Activated CD8-positive, alpha-beta memory T cell treated with anti-CD3 and anti-CD28 coated beads, Interleukin-2, amount 10 ng/mL, durations not matched to agents 7 days and 5 days (primary cell): Measurements from ENCODE around the gene MIEN1. TPM values are rescaled to one million over a fixed set of nuclear protein-coding genes. Genes with fewer than 3 reads are reported as not detected.
"Not testable (repeated sequence)": the region's sequence is repeated elsewhere in the genome, so short reads cannot be mapped to it uniquely, and the experiment has no call there.

Source experiments
- ATAC-seq: fragments of 150-1000 bp; cut with Tn5 transposase; one replicate; pipeline ENCODE4 v1.10.0; 2021; ENCODE audit warnings: moderate library complexity
- CTCF ChIA-PET: fragments of 350-600 bp; sonication (Branson Sonifier 250); formaldehyde crosslinking; loops from one replicate; lab custom pipeline; 2021; ENCODE audit warnings: antibody characterized with exemption; lab: Charles Lee
- DNase-seq: peaks from one replicate; pipeline ENCODE4 v3.0.0-alpha.2; 2020
- H3K27ac Mint-ChIP-seq: one replicate; pipeline ENCODE4 v1.8.0; 2021; ENCODE audit warnings: mild to moderate bottlenecking, mixed read lengths
- H3K27me3 Mint-ChIP-seq: one replicate; pipeline ENCODE4 v1.8.0; 2021; ENCODE audit warnings: mixed read lengths
- H3K36me3 Mint-ChIP-seq: one replicate; pipeline ENCODE4 v1.8.0; 2021; ENCODE audit warnings: mild to moderate bottlenecking, mixed read lengths
- H3K4me1 Mint-ChIP-seq: one replicate; pipeline ENCODE4 v1.8.0; 2021; ENCODE audit warnings: mixed read lengths
- H3K4me3 Mint-ChIP-seq: one replicate; pipeline ENCODE4 v1.8.0; 2021; ENCODE audit warnings: mild to moderate bottlenecking, moderate library complexity, mixed read lengths
- H3K9me3 Mint-ChIP-seq: one replicate; pipeline ENCODE4 v1.8.0; 2022; ENCODE audit warnings: low read depth, mixed read lengths
- total RNA-seq, 2 experiments: library from RNA; stranded (reverse); gene quantifications; one replicate each; pipeline ENCODE4 v1.2.3, GENCODE V29; 2021

Gene MIEN1
- total RNA-seq, 2 experiments from 2014 or later: 45.9 to 46.8 TPM

DNA sequence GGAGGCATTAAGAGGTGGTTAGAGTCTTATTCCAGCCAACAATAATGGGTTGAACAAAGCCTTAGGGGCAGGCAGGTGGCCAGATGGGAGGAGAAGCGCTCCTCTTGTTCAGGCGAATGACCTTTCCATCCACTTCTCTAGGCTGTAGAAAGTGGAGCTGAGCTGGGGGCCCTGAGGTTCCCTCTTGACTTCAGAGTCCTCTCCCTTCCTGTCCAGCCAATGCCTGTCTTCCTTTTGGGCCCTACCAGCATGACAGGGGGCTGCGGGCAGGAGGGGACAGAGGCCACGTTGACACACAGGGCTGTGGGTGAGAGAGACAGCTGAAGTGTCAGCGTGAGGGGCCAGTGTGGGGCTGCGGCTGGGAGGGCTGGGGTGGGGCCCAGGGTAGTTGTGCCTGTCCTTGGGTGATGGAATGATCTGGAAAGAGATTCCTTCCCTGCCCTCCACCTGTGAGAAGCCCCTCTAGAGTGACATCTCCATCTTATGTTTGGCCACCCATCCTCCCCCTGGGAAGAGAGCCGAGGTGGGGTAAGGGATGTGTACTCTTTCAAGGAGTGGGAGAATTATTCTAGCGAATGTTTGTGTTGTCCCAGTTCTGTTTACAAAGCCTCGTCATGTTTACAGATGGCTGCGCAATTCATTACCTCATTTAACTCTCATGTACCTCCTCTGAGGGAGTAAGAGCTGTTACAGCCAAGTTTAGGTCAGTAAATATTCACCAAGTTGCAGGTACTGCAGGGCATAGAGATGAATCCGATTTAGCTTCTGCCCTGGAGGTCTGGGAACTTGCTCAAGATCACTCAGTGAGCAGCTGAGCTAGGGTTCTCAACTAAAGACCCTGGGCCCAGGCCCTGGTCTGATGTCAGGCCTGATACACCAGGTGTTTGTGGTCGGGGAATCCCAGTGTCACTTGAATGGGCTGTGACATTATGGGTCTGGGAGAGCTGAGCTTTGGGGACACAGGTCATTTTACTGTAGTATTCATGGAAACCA is 27.1 kb downstream of the MIEN1 start:
- H3K36me3 Mint-ChIP-seq: no peaks in the 10 kb centered on the region
- no peak for DNase-seq
- no peak overlapping the region for H3K27ac Mint-ChIP-seq
- peaks cover 21% of the 10 kb centered on the region for H3K4me1 Mint-ChIP-seq
- peaks cover 42% of the 10 kb centered on the region for H3K27me3 Mint-ChIP-seq
- CTCF ChIA-PET: no interaction called here
- H3K4me3 Mint-ChIP-seq: no peak overlapping the region
- no peaks in the 10 kb centered on the region for H3K9me3 Mint-ChIP-seq
- ATAC-seq: no peak

DNA sequence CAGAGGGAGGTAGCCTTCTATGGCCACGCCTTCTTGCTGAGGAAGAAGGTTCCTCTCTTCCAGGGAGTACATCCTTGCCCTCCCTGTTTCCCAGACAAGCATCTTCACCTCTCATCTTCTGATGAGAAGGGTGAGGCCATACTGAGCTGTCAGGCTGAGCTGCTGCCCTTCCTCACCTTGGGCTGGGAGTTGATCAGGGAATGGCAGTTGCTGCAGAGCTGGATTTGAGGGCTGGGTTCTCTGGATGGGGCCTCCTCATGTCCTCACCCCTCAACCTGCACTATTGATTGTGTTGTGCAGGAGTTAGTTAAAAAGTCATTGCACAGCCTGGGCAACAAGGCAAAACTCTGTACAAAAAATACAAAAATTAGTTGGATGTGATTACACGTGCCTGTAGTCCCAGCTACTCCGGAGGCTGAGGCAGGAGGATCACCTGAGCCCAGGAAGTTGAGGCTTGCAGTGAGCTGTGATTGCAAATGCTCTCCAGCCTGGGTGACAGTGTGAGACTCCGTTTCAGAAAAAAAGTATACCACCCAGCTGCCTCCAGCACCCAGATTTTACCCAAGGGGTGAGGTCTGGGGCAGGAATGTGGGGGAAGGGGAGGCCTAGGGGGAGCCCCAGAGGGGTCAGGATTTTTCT is 28.4 kb downstream of the MIEN1 start:
- Mint-ChIP-seq H3K36me3 (no peaks in the 10 kb centered on the region), H3K4me3 (no peak overlapping the region), H3K9me3 (no peaks in the 10 kb centered on the region), H3K4me1 (peaks cover 14% of the 10 kb centered on the region), H3K27ac (no peak overlapping the region), H3K27me3 (peaks cover 45% of the 10 kb centered on the region)
- ATAC-seq (no peak), DNase-seq (no peak)
- CTCF ChIA-PET: no interaction called here

DNA sequence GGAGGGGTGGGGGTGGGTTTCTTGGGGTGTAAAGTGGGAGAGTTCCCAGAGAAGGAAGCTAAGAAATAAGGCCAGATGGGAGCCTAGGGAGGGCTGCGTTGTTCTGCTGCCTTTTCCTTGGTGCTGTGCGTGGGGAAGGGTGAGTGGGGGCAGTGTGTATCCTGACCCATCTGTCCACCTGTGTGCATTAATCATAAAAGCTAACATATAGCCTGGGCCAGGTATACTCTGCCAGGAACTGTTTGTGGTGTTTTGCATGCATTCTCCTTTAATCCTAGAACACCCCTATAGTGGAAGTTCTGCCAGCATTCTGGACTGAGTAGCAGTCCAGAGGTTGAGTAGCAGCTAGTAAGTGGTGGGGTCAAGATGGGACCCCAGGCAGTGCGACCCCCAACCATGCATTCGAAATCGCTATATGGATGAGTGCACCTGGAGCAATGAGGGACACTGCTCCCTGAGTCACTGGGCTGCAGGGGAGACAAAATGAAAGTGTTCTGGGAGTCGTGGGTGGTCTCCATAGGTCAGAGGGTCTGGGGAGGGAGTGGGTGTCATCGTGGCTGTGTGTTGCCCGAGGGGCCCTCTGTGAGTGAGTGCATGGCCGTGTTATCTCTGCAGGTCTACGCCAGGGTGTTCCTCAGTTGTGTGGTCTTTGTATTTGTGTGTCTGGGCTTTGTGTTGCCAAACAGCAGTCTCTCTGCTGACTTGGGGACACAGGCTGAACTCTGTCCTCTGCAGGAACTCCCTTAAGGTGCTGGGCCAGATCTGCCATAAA is 29.1 kb downstream of the MIEN1 start:
- H3K4me3 Mint-ChIP-seq: no peak overlapping the region
- ATAC-seq: no peak

DNA sequence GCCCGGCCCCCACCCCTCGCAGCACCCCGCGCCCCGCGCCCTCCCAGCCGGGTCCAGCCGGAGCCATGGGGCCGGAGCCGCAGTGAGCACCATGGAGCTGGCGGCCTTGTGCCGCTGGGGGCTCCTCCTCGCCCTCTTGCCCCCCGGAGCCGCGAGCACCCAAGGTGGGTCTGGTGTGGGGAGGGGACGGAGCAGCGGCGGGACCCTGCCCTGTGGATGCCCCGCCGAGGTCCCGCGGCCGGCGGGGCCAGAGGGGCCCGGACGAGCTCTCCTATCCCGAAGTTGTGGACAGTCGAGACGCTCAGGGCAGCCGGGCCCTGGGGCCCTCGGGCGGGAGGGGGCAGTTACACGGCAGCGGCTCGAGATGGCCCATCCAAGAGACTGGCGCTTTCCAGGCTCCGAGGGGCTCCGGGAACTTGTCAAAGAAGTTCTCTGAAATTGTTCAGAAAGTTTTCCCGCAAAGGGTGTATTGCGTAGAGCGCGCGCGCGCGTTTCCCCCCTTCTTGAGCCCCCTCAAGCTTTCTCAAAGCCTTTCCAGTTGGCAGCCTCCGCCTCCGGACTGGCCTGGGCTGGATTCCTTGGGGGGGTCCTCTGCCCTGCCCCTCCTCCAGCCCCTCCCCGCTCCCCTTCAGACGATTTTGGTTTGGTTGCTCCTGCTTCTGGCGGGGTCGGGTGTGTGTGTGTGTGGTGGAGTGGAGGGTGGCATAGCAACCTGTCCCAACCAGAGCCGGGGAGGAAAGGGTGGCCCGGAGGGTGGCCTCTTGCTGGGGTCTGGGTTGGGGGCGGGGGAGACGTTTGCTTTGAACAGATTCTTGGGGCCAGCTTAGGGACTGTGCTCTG is 30.0 kb downstream of the MIEN1 start:
- Mint-ChIP-seq H3K9me3 (no peaks in the 10 kb centered on the region), H3K27me3 (peaks cover 45% of the 10 kb centered on the region), H3K36me3 (no peaks in the 10 kb centered on the region), H3K4me3 (no peak overlapping the region), H3K27ac (no peak overlapping the region), H3K4me1 (peaks cover 10% of the 10 kb centered on the region)
- peak; percentile 17 for ATAC-seq
- CTCF ChIA-PET: interaction anchor here (1.7 kb wide), 1 partner anchor 29 kb away, joined by 5 read pairs; no protein-coding TSS in a partner anchor
- no peak for DNase-seq

More for the DNA sequence above, 29.1 kb downstream of the MIEN1 start:
- H3K27ac Mint-ChIP-seq: no peak overlapping the region
- no peaks in the 10 kb centered on the region for H3K36me3 Mint-ChIP-seq
- peaks cover 45% of the 10 kb centered on the region for H3K27me3 Mint-ChIP-seq
- H3K4me1 Mint-ChIP-seq: peaks cover 10% of the 10 kb centered on the region
- DNase-seq: no peak
- H3K9me3 Mint-ChIP-seq: no peaks in the 10 kb centered on the region
- CTCF ChIA-PET: no interaction called here

DNA sequence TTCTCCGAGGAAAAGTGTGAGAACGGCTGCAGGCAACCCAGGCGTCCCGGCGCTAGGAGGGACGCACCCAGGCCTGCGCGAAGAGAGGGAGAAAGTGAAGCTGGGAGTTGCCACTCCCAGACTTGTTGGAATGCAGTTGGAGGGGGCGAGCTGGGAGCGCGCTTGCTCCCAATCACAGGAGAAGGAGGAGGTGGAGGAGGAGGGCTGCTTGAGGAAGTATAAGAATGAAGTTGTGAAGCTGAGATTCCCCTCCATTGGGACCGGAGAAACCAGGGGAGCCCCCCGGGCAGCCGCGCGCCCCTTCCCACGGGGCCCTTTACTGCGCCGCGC is 30.5 kb downstream of the MIEN1 start, which contains the start of gene ERBB2:
TSS of gene ERBB2 (plus strand) at position 247 of the 330 bp plus-strand sequence. CDS start 175 bp downstream, outside the sequence.
- no peaks in the 10 kb centered on the region for H3K9me3 Mint-ChIP-seq
- peaks cover 10% of the 10 kb centered on the region for H3K4me1 Mint-ChIP-seq
- no peak for DNase-seq
- no peaks in the 10 kb centered on the region for H3K36me3 Mint-ChIP-seq
- no peak within 1 kb of the TSS for H3K4me3 Mint-ChIP-seq
- peaks cover 45% of the 10 kb centered on the region for H3K27me3 Mint-ChIP-seq
- H3K27ac Mint-ChIP-seq: no peak within 1 kb of the TSS
- no peak for ATAC-seq
- CTCF ChIA-PET: interaction anchor here (1.7 kb wide), 1 partner anchor 30 kb away, joined by 5 read pairs; no protein-coding TSS in a partner anchor

DNA sequence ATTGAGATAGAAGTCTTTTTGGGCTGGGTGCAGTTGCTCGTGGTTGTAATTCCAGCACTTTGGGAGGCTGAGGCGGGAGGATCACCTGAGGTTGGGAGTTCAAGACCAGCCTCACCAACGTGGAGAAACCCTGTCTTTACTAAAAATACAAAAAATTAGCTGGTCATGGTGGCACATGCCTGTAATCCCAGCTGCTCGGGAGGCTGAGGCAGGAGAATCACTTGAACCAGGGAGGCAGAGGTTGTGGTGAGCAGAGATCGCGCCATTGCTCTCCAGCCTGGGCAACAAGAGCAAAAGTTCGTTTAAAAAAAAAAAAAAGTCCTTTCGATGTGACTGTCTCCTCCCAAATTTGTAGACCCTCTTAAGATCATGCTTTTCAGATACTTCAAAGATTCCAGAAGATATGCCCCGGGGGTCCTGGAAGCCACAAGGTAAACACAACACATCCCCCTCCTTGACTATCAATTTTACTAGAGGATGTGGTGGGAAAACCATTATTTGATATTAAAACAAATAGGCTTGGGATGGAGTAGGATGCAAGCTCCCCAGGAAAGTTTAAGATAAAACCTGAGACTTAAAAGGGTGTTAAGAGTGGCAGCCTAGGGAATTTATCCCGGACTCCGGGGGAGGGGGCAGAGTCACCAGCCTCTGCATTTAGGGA is 31.0 kb downstream of the MIEN1 start:
- H3K9me3 Mint-ChIP-seq, DNase-seq, ATAC-seq, H3K27ac Mint-ChIP-seq, H3K36me3 Mint-ChIP-seq, H3K4me3 Mint-ChIP-seq: not testable (repeated sequence)
- CTCF ChIA-PET: interaction anchor here (1.7 kb wide), 1 partner anchor 30 kb away, joined by 5 read pairs; no protein-coding TSS in a partner anchor
- peaks cover 10% of the 10 kb centered on the region for H3K4me1 Mint-ChIP-seq
- H3K27me3 Mint-ChIP-seq: peaks cover 45% of the 10 kb centered on the region

DNA sequence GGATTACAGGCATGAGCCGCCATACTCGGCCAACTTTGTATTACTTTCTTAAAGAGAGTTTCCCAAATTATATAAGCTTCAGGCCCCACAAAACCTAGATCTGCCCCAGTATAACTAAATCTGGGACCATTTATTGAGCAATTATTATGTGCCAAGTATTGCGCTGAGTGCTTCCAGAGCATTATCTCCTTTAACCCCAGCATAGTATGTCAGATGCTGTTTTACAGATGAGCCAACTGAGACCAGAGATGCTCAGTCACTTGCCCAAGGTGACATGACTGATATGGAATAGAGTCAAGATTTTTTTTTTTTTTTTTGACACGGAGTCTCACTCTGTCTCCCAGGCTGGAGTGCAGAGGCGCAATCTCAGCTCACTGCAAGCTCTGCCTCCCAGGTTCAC is 32.4 kb downstream of the MIEN1 start:
- H3K4me1 Mint-ChIP-seq: peaks cover 4% of the 10 kb centered on the region

DNA sequence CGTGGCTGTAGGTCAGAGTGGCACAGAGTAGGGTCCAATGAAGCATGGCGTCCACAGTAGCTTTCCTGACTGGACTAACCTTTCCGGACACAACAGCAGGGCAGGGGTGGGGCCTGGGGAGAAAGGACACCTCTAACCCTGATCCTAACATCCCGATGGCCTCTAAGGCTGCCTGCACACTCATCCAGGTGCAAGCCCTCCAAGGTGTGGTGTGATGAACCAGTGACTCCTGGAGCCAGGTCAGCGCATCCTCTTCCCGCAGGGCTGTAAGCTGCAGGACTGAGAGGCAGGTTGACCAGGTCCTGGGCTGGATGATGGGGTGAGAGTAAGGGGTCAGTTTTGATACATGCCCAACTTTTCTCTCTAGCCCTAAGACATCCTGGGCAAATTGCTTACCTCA is 33.6 kb downstream of the MIEN1 start:
- ATAC-seq: no peak
- no peak for DNase-seq
- Mint-ChIP-seq H3K27me3 (peaks cover 31% of the 10 kb centered on the region), H3K36me3 (no peaks in the 10 kb centered on the region), H3K4me3 (no peak overlapping the region), H3K27ac (no peak overlapping the region), H3K4me1 (peaks cover 4% of the 10 kb centered on the region), H3K9me3 (no peaks in the 10 kb centered on the region)
- CTCF ChIA-PET: interaction anchor here (0.8 to 1.8 kb wide), 4 partner anchors 28 to 73 kb away, joined by 3 to 6 read pairs (median 3); no protein-coding TSS in a partner anchor

More for the DNA sequence above, 32.4 kb downstream of the MIEN1 start:
- Mint-ChIP-seq H3K9me3 (no peaks in the 10 kb centered on the region), H3K4me3 (no peak overlapping the region), H3K27me3 (peaks cover 42% of the 10 kb centered on the region), H3K36me3 (no peaks in the 10 kb centered on the region), H3K27ac (no peak overlapping the region)
- no peak for ATAC-seq
- CTCF ChIA-PET: no interaction called here
- no peak for DNase-seq

DNA sequence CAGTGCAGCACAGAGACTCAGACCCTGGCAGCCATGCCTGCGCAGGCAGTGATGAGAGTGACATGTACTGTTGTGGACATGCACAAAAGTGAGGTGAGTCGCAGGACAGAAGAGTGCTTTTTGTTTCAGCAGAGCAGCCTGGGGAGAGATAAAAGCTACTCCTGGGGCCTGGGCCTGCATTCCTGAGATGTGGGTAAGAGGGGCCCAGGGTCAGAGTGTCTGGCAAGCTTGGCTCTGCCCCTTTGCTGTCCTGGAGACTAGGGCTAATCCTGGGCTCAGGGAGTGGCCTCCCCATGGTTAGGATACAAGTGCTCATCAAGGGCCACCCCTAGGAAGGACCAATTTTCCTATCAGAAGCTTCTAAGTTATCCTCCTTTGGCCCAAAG is 35.2 kb downstream of the MIEN1 start:
- Mint-ChIP-seq H3K27me3 (peaks cover 17% of the 10 kb centered on the region), H3K4me1 (peaks cover 4% of the 10 kb centered on the region), H3K9me3 (no peaks in the 10 kb centered on the region), H3K36me3 (no peaks in the 10 kb centered on the region), H3K27ac (no peak overlapping the region), H3K4me3 (no peak overlapping the region)
- peak; percentile 12 for ATAC-seq
- no peak for DNase-seq
- CTCF ChIA-PET: interaction anchor here (1.4 to 1.8 kb wide), 2 partner anchors 26 to 40 kb away, joined by 3 to 4 read pairs; no protein-coding TSS in a partner anchor

DNA sequence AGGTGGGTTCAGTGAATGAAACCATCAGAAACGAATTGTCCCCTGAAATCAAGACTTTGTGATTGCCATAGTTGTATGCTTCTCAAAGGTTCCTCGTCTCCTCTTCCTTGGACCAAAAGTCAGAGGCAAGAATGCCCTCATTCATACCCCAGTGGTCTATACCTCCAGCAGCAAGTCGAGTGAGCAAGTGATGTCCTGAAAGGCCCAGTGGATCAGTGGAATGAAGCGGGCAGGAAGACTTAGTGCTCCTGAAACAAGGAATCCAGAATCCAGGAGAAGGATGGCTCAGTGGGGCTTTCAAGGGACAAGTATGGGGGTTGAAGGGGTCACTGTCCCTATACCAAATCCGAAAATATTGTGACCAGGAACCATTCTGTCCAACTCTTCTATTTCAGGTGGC is 35.7 kb downstream of the MIEN1 start:
- Mint-ChIP-seq H3K4me3 (no peak overlapping the region), H3K36me3 (no peaks in the 10 kb centered on the region), H3K27me3 (peaks cover 13% of the 10 kb centered on the region), H3K4me1 (peaks cover 1% of the 10 kb centered on the region), H3K9me3 (no peaks in the 10 kb centered on the region), H3K27ac (no peak overlapping the region)
- CTCF ChIA-PET: interaction anchor here (1.8 kb wide), 1 partner anchor 40 kb away, joined by 4 read pairs; no protein-coding TSS in a partner anchor
- DNase-seq: no peak
- ATAC-seq: no peak

DNA sequence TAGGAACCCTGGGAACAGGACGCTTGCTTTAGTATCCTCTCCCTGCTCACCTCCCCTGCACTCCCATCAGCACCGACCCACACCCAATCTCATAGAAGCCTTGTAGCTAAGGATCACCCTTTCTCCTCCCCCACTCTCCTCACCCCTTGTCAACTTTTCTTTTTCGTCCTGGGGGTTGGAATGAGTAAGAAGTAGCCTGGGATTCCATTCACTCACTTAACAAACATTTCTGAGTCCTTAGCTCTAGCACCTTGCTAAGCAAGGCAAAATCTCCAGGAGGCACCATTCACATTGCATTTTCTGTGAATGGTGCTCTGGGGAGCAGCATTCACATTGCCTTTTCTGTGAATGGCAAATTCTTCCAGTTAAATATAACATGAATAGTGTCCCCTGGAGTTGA is 41.4 kb downstream of the MIEN1 start:
- H3K4me3 Mint-ChIP-seq: peak overlapping the region; percentile 91
- H3K27ac Mint-ChIP-seq: peak overlapping the region; percentile 92
- no peaks in the 10 kb centered on the region for H3K9me3 Mint-ChIP-seq
- peaks cover 3% of the 10 kb centered on the region for H3K36me3 Mint-ChIP-seq
- H3K4me1 Mint-ChIP-seq: peaks cover 18% of the 10 kb centered on the region
- CTCF ChIA-PET: interaction anchor here (0.7 to 7.3 kb wide), 5 partner anchors 13 to 67 kb away, joined by 3 to 49 read pairs (median 13); partner anchors contain the start of gene MIEN1
- ATAC-seq: no peak
- no peaks in the 10 kb centered on the region for H3K27me3 Mint-ChIP-seq
- DNase-seq: no peak

DNA sequence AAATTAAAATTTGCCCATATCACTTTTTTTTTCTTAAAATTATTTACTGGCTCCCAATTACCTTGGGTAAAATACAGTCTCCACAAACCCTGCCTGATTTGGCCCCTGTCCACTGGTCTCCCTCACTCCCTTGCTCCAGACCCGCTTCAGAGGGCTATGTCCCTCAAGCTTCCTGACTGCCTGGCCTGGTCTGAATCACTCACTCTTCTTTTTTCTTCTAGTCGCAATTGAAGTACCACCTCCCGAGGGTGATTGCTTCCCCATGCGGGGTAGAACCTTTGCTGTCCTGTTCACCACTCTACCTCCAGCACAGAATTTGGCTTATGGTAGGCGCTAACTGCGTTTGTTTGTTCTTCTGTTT is 41.9 kb downstream of the MIEN1 start:
- Mint-ChIP-seq H3K27ac (peak overlapping the region; percentile 92), H3K27me3 (no peaks in the 10 kb centered on the region), H3K36me3 (peaks cover 3% of the 10 kb centered on the region), H3K4me3 (peak overlapping the region; percentile 91), H3K9me3 (no peaks in the 10 kb centered on the region), H3K4me1 (peaks cover 18% of the 10 kb centered on the region)
- CTCF ChIA-PET: interaction anchor here (0.7 to 7.3 kb wide), 11 partner anchors 9 to 524 kb away, joined by 3 to 49 read pairs (median 4); partner anchors contain the start of genes MIEN1, PNMT, PSMD3 and STARD3
- ATAC-seq (no peak), DNase-seq (no peak)
